ENCODE measurements around the gene ABHD17A.

DNA sequence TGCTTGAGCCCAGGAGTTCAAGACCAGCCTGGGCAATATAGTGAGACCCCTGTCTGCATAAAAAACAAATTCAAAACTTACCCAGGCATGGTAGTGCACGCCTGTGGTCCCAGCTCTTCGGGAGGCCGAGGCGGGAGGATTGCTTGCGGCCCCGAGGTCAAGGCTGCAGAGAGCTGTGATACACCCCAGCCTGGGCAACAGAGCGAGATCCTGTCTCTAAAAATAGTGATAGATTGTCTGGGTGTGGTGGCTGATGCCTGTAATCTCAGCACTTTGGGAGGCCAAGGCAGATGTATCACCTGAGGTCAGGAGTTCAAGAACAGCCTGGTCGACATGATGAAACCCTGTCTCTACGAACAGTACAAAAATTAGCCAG is 18.0 kb downstream of the ABHD17A start:
- TF ChIP-seq CTCF (IDR thresholded peaks at IDR 0.05), result no peak
- TF ChIP-seq POLR2A (IDR thresholded peaks at IDR 0.05), result no peak
